ENCODE measurements around the gene TAOK1. TPM values are rescaled to one million over a fixed set of nuclear protein-coding genes. Genes with fewer than 3 reads are reported as not detected.

Gene TAOK1
- total and polyA plus RNA-seq, 5 donors from 2014 or later = 2.2 to 68.5 (median 3.8) TPM

DNA sequence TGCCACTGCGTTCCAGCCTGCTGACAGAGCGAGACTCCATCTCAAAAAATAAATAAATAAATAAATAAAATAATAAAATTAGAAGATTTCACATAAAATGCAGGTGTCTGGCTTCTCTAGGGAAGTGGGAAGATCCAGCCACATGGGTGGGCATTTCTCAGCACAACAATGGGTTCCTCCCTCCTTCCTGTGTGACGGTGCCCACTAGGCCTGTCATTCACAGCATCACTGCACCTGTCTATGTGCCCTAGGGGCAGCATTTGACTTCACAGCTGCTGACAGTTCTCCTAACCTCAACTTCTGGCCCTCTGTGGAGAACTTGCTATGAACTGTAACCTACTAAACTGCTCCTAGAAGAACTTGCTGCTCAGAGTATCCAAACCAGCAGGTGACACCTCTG, 173.7 kb downstream of the TAOK1 start:
- Mint-ChIP-seq H3K27ac (peak overlapping the region; percentile 2 to 44 (median 33)), H3K4me3 (peak overlapping the region in 2 of 4 donors; percentile 5 to 92)
- DNase-seq = no peak

DNA sequence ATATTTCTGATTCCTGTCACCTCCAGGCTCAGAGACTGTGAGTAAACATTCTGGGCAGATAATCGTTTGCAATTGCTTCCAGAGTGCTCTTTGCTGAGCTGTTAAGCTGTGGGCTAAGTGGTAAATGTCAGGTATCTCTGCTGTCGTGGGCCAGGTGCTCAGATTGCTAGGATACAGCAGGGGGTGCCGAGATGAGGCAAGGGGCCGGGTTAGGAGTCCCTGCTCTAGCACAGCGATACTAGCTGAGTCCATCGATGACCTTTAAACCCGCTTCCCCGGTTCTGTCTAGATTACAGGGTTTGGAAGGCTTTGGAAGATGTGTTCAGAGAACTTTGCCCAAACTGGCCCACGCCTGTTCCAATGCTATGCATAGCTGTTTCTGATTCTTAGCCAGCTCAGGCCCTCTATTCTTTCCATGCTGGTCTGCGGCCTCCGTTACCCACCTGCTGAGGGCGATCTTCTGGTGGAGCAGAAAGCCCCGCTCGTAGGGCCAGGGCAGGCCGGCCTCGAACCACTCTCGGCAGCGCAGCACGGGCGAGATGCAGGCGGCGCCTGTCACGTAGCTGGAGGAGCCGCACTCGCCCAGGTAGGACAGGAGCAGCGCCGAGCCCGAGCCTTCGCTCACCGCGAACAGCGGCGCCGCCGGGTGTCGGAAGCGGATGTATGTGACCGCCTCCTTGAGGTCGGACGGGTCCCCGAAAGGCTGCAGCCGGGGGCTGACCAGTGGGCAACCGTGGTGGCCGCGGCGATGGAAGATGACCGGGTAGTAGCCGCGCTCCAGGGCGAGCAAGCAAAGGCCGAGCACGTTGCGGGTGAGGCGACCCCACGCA, 175.7 kb downstream of the TAOK1 start:
- Histone ChIP-seq H3K4me1 (ENCODE audit: control insufficient read depth, insufficient read depth, low read length, poor library complexity, severe bottlenecking) (peaks cover 33% of the 10 kb centered on the region), H3K27ac (ENCODE audit: insufficient read depth, low read length, poor library complexity, severe bottlenecking) (peak overlapping the region; percentile 66), H3K9me3 (ENCODE audit: control insufficient read depth in 2 of 2, low read length in 2 of 2) (no peaks in the 10 kb centered on the region), H3K36me3 (ENCODE audit: control insufficient read depth, insufficient read depth, low read length) (peaks cover 11% of the 10 kb centered on the region), H3K4me3 (ENCODE audit: low read depth, low read length) (peak overlapping the region; percentile 75), H3K27me3 (ENCODE audit: control insufficient read depth, insufficient read depth, low read length) (no peaks in the 10 kb centered on the region)
- no peaks in the 10 kb centered on the region for H3K36me3 Mint-ChIP-seq
- DNase-seq (peak in 2 of 3 donors; percentile 65 to 85), ATAC-seq (ENCODE audit: low read depth in 2 of 2) (peak; percentile 16 to 17)
- H3K4me1 Mint-ChIP-seq = peaks cover 0 to 42% (median 22%) of the 10 kb centered on the region in 4 donors
- H3K27ac Mint-ChIP-seq = peak overlapping the region; percentile 84 to 98 (median 89)
- no peaks in the 10 kb centered on the region for H3K9me3 Mint-ChIP-seq
- no peaks in the 10 kb centered on the region for H3K27me3 Mint-ChIP-seq
- H3K4me3 Mint-ChIP-seq = peak overlapping the region; percentile 92 to 93 (median 92)

More for the DNA sequence above, 173.7 kb downstream of the TAOK1 start:
- no peaks in the 10 kb centered on the region for H3K9me3 ChIP-seq (ENCODE audit: control insufficient read depth in 2 of 2, low read length in 2 of 2)
- no peak overlapping the region for H3K4me3 ChIP-seq (ENCODE audit: low read depth, low read length)
- peaks cover 0 to 33% (median 13%) of the 10 kb centered on the region in 4 donors for H3K4me1 Mint-ChIP-seq
- H3K36me3 ChIP-seq (ENCODE audit: control insufficient read depth, insufficient read depth, low read length) = peaks cover 11% of the 10 kb centered on the region
- H3K27me3 ChIP-seq (ENCODE audit: control insufficient read depth, insufficient read depth, low read length) = no peaks in the 10 kb centered on the region
- H3K4me1 ChIP-seq (ENCODE audit: control insufficient read depth, insufficient read depth, low read length, poor library complexity, severe bottlenecking) = peaks cover 27% of the 10 kb centered on the region
- H3K27me3 Mint-ChIP-seq = no peaks in the 10 kb centered on the region
- H3K9me3 Mint-ChIP-seq = no peaks in the 10 kb centered on the region
- H3K36me3 Mint-ChIP-seq = no peaks in the 10 kb centered on the region
- H3K27ac ChIP-seq (ENCODE audit: insufficient read depth, low read length, poor library complexity, severe bottlenecking) = no peak overlapping the region
- ATAC-seq (ENCODE audit: low read depth in 2 of 2) = no peak

DNA sequence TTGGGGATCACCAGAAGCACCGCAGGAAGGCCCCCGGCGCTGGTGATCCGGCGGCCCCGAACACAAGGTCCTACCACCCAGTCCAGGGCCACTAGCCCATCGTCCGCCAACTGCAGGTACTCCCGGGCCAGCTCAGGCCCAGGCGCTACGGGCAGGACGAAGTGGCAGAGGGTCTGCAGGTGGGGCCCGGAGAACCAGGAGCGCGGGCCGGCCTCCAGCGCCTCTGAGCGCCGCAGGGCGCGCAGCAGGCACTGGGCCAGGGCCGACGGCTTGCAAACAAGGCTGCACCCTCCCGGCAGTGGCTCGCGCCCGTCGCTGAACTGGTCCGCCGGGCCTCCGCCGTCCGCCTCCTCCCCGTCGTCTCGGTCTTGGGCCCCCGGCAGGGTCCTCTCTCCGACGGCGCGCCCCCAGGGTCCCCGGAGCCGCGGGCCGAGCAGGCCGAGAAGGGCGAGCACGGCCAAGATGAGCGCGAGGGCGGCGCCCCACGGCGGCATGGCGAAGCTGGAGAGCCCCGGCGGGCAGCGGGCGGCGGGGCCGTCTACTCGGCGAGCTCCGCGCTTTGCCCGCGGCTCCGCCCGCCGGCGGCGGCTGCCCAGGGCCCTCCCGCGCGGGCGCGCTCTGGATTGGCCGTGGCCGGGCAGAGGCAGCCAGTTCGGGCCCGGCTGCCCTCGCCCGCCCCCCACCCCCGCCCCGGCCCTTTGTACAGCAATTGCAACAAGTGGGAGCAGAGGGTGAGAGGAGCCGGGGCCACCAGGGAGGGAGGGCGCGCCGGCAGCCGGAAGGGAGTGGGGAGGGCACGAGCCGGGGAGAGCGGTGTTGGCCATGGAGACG, 176.5 kb downstream of the TAOK1 start, which contains the start of gene ABHD15:
TSS of gene ABHD15 (minus strand) at position 565 of the 831 bp plus-strand sequence. CDS start at position 494, 71 bp downstream.
- Histone ChIP-seq H3K36me3 (ENCODE audit: control insufficient read depth, insufficient read depth, low read length) (peaks cover 7% of the 10 kb centered on the region), H3K4me1 (ENCODE audit: control insufficient read depth, insufficient read depth, low read length, poor library complexity, severe bottlenecking) (peaks cover 33% of the 10 kb centered on the region), H3K27me3 (ENCODE audit: control insufficient read depth, insufficient read depth, low read length) (no peaks in the 10 kb centered on the region), H3K27ac (ENCODE audit: insufficient read depth, low read length, poor library complexity, severe bottlenecking) (peak within 1 kb of the TSS; percentile 78), H3K4me3 (ENCODE audit: low read depth, low read length) (peak within 1 kb of the TSS; percentile 75), H3K9me3 (ENCODE audit: control insufficient read depth in 2 of 2, low read length in 2 of 2) (no peaks in the 10 kb centered on the region)
- Mint-ChIP-seq H3K9me3 (peaks cover 0 to 2% (median 0%) of the 10 kb centered on the region in 7 donors), H3K4me1 (peaks cover 0 to 45% (median 25%) of the 10 kb centered on the region in 4 donors), H3K27ac (peak within 1 kb of the TSS; percentile 89 to 98 (median 93)), H3K4me3 (peak within 1 kb of the TSS; percentile 92 to 98 (median 96)), H3K27me3 (no peaks in the 10 kb centered on the region), H3K36me3 (no peaks in the 10 kb centered on the region)
- DNase-seq = peak; percentile 47 to 70 (median 66)
- peak; percentile 29 to 36 for ATAC-seq (ENCODE audit: low read depth in 2 of 2)

DNA sequence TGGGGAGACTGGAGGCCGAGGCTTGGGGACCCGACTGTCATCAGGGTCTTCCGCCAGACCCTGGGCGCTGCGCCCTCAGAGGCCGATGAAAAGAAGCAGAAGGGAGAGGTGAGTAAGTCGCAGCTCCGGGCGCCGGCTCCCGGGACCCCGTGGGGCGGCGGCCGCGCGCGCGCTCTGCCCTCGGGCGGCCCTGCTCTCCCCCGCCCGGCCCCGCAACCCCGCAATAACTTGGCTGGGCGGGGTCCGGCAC, 177.1 kb downstream of the TAOK1 start:
- peak overlapping the region in 1 of 3 donors; percentile 96 for H3K27ac Mint-ChIP-seq

DNA sequence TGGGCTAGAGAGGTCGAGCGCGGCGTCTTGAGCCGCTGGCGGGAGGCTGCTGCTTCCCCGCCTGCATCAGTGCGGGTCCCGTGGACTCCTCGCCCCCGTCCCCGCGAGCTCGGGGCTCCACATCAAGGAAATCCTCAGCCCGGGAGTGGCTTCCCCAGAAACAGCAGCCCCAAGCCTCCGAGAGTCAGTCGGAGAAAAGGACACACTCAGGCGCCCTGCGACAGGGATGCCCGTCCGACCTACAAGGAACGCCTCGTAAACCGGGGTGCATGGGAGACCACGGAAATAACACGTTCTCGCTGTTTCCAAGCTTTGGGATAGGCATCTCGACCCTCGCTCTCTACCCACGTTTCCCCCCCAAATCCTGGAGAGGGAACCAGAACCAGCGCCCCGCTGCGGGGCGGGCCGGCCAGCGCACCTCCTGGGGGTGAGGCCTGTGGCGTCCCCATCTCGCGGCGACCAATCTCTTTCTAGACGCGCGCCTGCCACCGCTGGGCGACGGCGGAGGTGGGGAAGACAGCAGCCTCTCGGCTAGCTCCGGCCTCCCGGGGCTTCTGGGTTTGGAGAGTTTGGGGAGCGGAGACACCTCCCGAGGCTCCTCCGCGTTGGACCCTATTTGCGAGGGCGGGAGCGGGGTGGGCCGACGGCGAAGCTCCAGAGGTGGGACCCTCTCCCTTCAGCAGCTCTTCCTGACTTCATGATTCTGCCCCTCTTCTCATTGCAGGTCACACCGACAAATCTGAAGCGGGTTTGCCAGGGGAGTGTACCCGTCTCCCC, 177.6 kb downstream of the TAOK1 start:
- Histone ChIP-seq H3K36me3 (ENCODE audit: control insufficient read depth, insufficient read depth, low read length) (no peaks in the 10 kb centered on the region), H3K27me3 (ENCODE audit: control insufficient read depth, insufficient read depth, low read length) (no peaks in the 10 kb centered on the region), H3K4me3 (ENCODE audit: low read depth, low read length) (peak overlapping the region; percentile 74), H3K27ac (ENCODE audit: insufficient read depth, low read length, poor library complexity, severe bottlenecking) (peak overlapping the region; percentile 78), H3K9me3 (ENCODE audit: control insufficient read depth in 2 of 2, low read length in 2 of 2) (no peaks in the 10 kb centered on the region), H3K4me1 (ENCODE audit: control insufficient read depth, insufficient read depth, low read length, poor library complexity, severe bottlenecking) (peaks cover 33% of the 10 kb centered on the region)
- Mint-ChIP-seq H3K9me3 (peaks cover 0 to 2% (median 0%) of the 10 kb centered on the region in 7 donors), H3K27me3 (no peaks in the 10 kb centered on the region), H3K27ac (peak overlapping the region; percentile 93 to 96 (median 94)), H3K36me3 (no peaks in the 10 kb centered on the region), H3K4me1 (peaks cover 0 to 42% (median 25%) of the 10 kb centered on the region in 4 donors), H3K4me3 (peak overlapping the region; percentile 92 to 98 (median 96))
- ATAC-seq (ENCODE audit: low read depth in 2 of 2) (peak; percentile 59), DNase-seq (peak; percentile 66 to 84 (median 77))

More for the DNA sequence above, 177.1 kb downstream of the TAOK1 start:
- Histone ChIP-seq H3K9me3 (ENCODE audit: control insufficient read depth in 2 of 2, low read length in 2 of 2) (no peaks in the 10 kb centered on the region), H3K36me3 (ENCODE audit: control insufficient read depth, insufficient read depth, low read length) (peaks cover 3% of the 10 kb centered on the region), H3K4me3 (ENCODE audit: low read depth, low read length) (no peak overlapping the region), H3K4me1 (ENCODE audit: control insufficient read depth, insufficient read depth, low read length, poor library complexity, severe bottlenecking) (peaks cover 33% of the 10 kb centered on the region), H3K27me3 (ENCODE audit: control insufficient read depth, insufficient read depth, low read length) (no peaks in the 10 kb centered on the region), H3K27ac (ENCODE audit: insufficient read depth, low read length, poor library complexity, severe bottlenecking) (peak overlapping the region; percentile 78)
- DNase-seq (no peak), ATAC-seq (ENCODE audit: low read depth in 2 of 2) (peak; percentile 1 to 2)
- Mint-ChIP-seq H3K27me3 (no peaks in the 10 kb centered on the region), H3K36me3 (no peaks in the 10 kb centered on the region), H3K9me3 (peaks cover 0 to 2% (median 0%) of the 10 kb centered on the region in 7 donors), H3K4me1 (peaks cover 0 to 42% (median 25%) of the 10 kb centered on the region in 4 donors), H3K4me3 (peak overlapping the region; percentile 92 to 96 (median 94))

DNA sequence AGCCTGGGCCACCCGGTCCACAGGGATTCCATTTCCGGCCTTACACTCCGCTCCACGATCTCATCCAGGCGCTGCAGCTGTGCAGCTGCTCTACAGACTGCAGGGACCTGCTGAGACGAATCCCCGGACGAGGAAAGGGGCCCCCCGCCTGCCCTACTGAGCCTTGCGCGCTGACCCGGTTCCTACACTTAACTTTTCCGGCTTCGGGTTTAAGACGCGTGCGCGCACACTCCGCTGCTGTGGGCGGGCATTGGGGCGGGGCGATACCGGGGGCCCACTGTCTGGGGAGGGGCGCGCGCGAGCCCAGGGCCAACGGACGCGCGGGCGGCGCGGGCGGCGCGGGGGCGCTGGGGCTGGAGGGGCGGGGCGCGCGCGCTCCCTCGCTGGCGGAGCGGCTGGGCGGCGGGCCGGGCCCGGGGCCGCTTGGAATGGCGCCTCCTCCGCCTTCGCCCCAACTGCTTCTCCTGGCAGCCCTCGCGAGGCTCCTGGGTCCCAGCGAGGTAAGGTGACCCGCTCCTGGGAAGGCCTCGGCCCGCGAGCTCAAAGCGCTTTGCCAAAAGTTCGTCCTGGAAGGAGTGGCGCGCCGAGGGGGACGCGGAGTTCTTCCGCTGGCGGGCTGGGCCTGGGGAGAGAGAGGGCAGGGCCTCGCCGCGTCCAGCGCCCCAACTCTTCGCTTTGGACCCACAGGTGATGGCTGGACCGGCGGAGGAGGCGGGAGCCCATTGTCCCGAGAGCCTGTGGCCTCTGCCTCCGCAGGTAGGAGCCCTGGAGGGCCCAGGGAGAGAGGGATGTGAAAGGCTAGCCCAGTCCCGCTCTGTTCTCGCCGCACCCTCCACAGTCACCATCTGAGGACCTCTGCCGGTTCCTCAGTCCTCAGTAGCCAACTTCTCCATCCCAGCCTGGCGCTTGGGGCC, 178.4 kb downstream of the TAOK1 start, which contains the start of gene TP53I13:
TSS of gene TP53I13 (plus strand) at position 371 of the 914 bp plus-strand sequence. CDS start at position 429, 58 bp downstream.
- Histone ChIP-seq H3K27ac (ENCODE audit: insufficient read depth, low read length, poor library complexity, severe bottlenecking) (peak within 1 kb of the TSS; percentile 78), H3K27me3 (ENCODE audit: control insufficient read depth, insufficient read depth, low read length) (no peaks in the 10 kb centered on the region), H3K9me3 (ENCODE audit: control insufficient read depth in 2 of 2, low read length in 2 of 2) (no peaks in the 10 kb centered on the region), H3K4me1 (ENCODE audit: control insufficient read depth, insufficient read depth, low read length, poor library complexity, severe bottlenecking) (peaks cover 33% of the 10 kb centered on the region), H3K36me3 (ENCODE audit: control insufficient read depth, insufficient read depth, low read length) (no peaks in the 10 kb centered on the region), H3K4me3 (ENCODE audit: low read depth, low read length) (peak within 1 kb of the TSS; percentile 74)
- peak within 1 kb of the TSS; percentile 93 to 96 (median 94) for H3K27ac Mint-ChIP-seq
- peak within 1 kb of the TSS; percentile 96 to 98 (median 96) for H3K4me3 Mint-ChIP-seq
- H3K36me3 Mint-ChIP-seq = no peaks in the 10 kb centered on the region
- no peaks in the 10 kb centered on the region for H3K27me3 Mint-ChIP-seq
- H3K9me3 Mint-ChIP-seq = peaks cover 0 to 2% (median 0%) of the 10 kb centered on the region in 7 donors
- H3K4me1 Mint-ChIP-seq = peaks cover 0 to 46% (median 25%) of the 10 kb centered on the region in 4 donors
- DNase-seq = peak; percentile 83 to 88 (median 86)
- peak; percentile 62 to 64 for ATAC-seq (ENCODE audit: low read depth in 2 of 2)

Measured in CD4-positive, CD25-positive, alpha-beta regulatory T cell (primary cell).